ENCODE results near the gene SULT2B1.

The SULT2B1 gene

DNA sequence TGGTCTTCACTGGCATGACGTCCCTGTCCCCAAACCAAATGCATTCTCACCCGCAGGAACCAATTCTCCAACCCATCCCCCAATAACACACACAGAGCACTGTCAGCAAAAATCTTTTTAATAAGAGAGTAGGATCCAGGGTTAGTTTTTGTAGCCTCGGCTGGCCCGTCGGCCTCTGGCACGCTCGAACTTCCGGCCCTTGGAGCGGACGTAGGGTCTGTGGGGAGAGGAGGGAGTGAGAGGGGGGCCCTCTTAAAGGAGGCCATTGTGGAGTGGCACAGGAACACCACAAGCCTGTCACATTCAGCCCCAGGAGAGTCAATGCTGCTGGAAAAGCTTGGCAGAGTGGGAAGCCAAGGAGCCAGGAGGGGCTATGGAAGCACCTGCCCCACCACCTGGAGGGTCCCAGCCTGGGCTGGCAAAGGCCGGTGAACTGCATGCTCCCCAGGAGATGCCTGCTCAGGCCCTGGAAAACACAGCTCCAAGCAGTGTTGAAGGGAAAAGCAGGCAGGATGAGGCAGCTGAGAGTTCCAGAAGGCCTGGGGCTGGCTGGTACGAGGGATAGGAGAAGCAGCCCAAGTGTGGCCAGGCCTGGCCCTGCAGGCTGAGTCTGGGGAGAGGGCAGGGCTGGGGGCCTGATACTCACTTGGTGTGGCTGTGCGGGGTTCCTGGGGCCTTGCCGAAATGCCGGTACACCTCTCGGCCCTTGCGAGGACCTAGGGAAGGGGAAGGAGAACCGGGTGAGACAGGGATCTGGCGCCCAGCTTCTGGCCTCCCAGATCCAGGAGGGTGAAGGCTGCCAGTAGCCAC lies 63.5 kb downstream of the SULT2B1 start:
- Mint-ChIP-seq H3K4me1 (peaks cover 54% of the 10 kb centered on the region), H3K9me3 (no peaks in the 10 kb centered on the region), H3K27me3 (no peaks in the 10 kb centered on the region), H3K4me3 (peak overlapping the region in 1 of 2 donors; percentile 89), H3K27ac (peak overlapping the region in 1 of 2 donors; percentile 100)
- ATAC-seq (no peak), DNase-seq (no peak)

DNA sequence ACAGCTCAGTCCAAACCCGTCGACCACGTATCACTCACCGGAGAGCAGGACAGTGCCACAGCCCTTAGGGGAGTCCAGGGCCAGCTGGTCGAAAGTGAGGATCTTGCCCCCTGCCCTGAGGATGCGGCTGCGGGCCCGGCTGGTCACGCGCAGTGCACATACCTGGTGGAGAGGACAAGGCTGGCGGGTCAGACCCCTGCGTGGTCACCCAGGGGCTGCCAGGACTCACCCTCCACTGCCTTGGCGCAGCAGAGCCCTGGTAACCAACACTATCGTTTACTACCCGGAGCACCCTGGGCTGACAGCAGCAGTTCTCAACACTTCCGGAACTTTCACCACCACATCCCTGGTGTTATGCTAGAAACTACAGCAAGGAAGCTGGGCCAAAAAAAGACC lies 64.1 kb downstream of the SULT2B1 start:
- ATAC-seq = no peak
- Mint-ChIP-seq H3K27me3 (no peaks in the 10 kb centered on the region), H3K4me3 (peak overlapping the region; percentile 89 to 94), H3K9me3 (no peaks in the 10 kb centered on the region), H3K27ac (peak overlapping the region; percentile 69 to 100), H3K4me1 (peaks cover 55% of the 10 kb centered on the region)
- no peak for DNase-seq

DNA sequence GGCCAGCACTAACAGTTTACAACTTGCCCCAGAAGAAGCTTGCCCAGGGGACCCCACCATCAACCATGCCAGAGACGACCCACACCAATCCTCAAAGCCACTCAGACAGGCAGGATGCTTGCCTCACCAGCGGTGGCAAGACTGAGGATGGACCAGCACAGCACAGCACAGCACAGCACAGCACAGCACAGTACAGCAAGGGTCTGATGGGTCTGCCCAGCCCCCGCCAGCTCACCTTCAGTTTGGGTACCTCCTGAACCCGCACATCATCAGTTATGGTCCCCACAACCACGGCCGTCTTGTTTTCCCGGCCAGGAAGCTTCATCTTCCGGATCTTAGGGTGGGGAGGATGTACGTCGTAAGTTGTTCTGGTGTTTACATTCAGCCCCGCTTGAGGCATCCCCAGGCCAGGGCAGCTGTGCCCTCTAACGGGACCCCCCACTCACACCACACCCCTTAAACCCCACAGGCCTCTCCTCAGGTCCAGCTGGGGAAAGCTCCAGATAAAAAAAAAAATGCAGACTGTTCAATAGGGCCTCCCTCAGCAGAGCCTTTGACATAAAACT lies 64.6 kb downstream of the SULT2B1 start:
- no peaks in the 10 kb centered on the region for H3K9me3 Mint-ChIP-seq
- peak overlapping the region; percentile 89 to 94 for H3K4me3 Mint-ChIP-seq
- DNase-seq (no peak), ATAC-seq (no peak)
- no peaks in the 10 kb centered on the region for H3K27me3 Mint-ChIP-seq
- H3K27ac Mint-ChIP-seq = peak overlapping the region; percentile 69 to 100
- peaks cover 60% of the 10 kb centered on the region for H3K4me1 Mint-ChIP-seq

GRCh38 chr19:48617146-48617937 lies 65.4 kb downstream of the SULT2B1 start:
- no peaks in the 10 kb centered on the region for H3K27me3 Mint-ChIP-seq
- peaks cover 66% of the 10 kb centered on the region for H3K4me1 Mint-ChIP-seq
- peak overlapping the region; percentile 98 to 100 for H3K27ac Mint-ChIP-seq
- DNase-seq (no peak), ATAC-seq (no peak)
- H3K4me3 Mint-ChIP-seq = peak overlapping the region; percentile 89 to 94
- no peaks in the 10 kb centered on the region for H3K9me3 Mint-ChIP-seq

DNA sequence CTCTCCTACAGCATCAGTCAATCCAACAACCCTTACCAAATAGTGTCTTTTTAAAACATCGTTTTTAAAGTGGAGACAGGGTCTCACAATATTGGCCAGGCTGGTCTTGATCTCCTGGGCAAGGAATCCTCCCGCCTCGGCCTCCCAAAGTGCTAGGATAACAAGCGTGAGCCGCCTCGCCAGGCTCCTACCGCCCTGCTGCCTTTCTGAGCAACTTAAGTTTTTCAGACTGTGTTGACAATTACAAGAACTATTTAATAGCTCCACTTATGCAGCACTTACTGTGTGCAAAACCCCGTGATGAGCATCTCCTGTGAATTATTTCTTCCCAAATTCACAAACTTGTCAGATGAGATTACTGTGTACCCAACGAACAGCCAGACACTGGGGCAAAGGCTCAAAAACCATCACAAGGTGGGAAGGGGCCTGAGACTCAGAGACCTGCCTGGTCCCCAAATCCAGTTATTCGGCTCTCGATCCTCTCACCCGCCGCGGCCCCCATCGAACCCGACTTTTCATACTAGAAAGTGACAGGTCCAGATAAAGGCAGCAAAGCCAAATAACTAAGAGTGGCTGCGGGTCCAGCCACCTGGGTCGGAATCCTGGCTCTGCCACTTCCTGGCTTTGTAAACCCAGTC lies 66.4 kb downstream of the SULT2B1 start:
- H3K9me3 Mint-ChIP-seq = no peaks in the 10 kb centered on the region
- DNase-seq (no peak), ATAC-seq (no peak)
- H3K4me3 Mint-ChIP-seq = peak overlapping the region; percentile 89 to 94
- H3K4me1 Mint-ChIP-seq = peaks cover 75% of the 10 kb centered on the region
- no peaks in the 10 kb centered on the region for H3K27me3 Mint-ChIP-seq
- peak overlapping the region; percentile 98 to 100 for H3K27ac Mint-ChIP-seq

DNA sequence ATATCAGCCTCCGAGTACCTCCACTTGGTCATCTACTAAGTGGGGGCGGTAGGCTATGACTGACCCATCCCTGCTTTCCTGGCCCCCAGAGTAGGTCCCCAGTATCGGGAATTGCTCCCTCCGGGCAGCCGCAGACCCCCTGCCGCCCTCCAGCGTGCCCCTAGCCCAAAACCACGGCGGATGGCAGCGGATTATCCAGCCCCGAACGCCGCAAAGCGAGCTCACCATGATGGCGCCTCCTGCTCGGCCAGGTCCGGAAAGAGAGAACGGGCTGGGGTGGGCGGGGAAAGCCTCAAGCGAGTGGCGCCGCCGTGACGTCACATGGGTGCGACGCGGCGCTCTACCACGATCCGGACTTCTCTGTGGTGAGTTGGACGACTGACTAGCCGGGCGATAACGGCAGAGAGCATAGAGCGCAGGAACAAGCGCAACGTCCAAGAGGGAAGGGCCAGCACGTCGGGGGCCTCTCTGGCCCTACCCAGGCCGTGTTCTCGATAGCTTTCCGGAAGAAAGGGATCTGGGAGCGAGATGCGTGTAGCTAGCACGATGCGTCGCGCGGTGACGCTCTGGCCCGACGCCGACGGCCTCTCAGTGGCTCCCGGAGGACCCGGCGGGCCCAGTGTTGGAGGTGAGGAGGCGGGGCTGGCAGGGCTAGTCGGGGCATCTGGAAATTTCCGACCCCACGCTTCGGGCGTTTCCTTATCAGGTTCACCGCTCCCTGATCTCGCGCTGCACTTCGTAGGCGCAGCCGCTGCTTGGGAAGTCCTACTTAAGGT lies 67.1 kb downstream of the SULT2B1 start, which contains the start of the genes RPL18 and SPHK2:
Gene RPL18 (minus strand): TSS at position 263 of the 776 bp plus-strand sequence. CDS start 35 bp downstream, at position 228.
Gene SPHK2 (plus strand): TSS at position 591 of the 776 bp plus-strand sequence. CDS start 1,009 bp downstream, outside the sequence.
- ATAC-seq (peak; percentile 91), DNase-seq (peak; percentile 96 to 99)
- H3K27me3 Mint-ChIP-seq = no peaks in the 10 kb centered on the region
- H3K27ac Mint-ChIP-seq = peak within 1 kb of the TSS; percentile 98 to 100
- no peaks in the 10 kb centered on the region for H3K9me3 Mint-ChIP-seq
- H3K4me3 Mint-ChIP-seq = peak within 1 kb of the TSS; percentile 89 to 94
- peaks cover 81% of the 10 kb centered on the region for H3K4me1 Mint-ChIP-seq

- DNase-seq (no peak), ATAC-seq (no peak)
- Mint-ChIP-seq H3K4me3 (peak overlapping the region; percentile 89 to 94), H3K27me3 (no peaks in the 10 kb centered on the region), H3K27ac (peak overlapping the region; percentile 98 to 100), H3K9me3 (no peaks in the 10 kb centered on the region), H3K4me1 (peaks cover 83% of the 10 kb centered on the region)
Measured at GRCh38 chr19:48619692-48620585, 68.0 kb downstream of the SULT2B1 start.

DNA sequence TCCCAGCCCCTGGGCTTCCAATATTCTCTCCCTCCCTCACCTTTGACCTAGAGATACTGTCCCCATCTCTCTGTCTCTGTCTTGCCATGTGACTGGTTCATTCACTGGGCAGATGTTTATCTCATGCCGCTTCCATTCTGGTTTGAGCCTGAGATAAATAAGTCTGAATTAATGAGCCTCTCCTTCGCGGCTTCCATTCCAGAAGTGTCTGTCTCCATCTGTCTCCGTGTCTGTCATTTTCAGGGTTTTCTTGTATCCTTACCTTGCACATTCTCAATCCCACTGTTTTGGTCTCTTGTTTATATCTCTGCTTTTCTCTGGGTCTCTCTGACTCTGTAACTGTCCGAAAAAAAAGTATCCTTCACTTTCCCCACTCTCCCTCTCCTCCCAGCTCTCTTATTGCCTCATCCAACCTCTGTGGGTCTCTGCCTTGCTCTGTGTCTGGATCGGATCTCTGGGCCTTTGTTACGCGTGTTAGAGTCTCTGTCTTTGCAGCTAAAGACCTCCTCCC lies 71.6 kb downstream of the SULT2B1 start:
- H3K4me1 Mint-ChIP-seq = peaks cover 83% of the 10 kb centered on the region
- no peak for ATAC-seq
- H3K9me3 Mint-ChIP-seq = no peaks in the 10 kb centered on the region
- H3K4me3 Mint-ChIP-seq = peak overlapping the region; percentile 92 to 94
- DNase-seq = no peak
- peak overlapping the region; percentile 95 to 96 for H3K27ac Mint-ChIP-seq
- H3K27me3 Mint-ChIP-seq = no peaks in the 10 kb centered on the region

- peak; percentile 98 for DNase-seq
- H3K9me3 Mint-ChIP-seq = no peaks in the 10 kb centered on the region
- H3K4me1 Mint-ChIP-seq = peaks cover 85% of the 10 kb centered on the region
Measured at GRCh38 chr19:48624067-48624594, 72.2 kb downstream of the SULT2B1 start.

GRCh38 chr19:48624791-48625723 lies 73.1 kb downstream of the SULT2B1 start:
- no peak for ATAC-seq
- Mint-ChIP-seq H3K9me3 (no peaks in the 10 kb centered on the region), H3K4me1 (peaks cover 86% of the 10 kb centered on the region), H3K27me3 (no peaks in the 10 kb centered on the region), H3K4me3 (peak overlapping the region; percentile 92 to 94), H3K27ac (peak overlapping the region; percentile 36 to 60)
- DNase-seq = no peak

More at GRCh38 chr19:48624067-48624594, 72.2 kb downstream of the SULT2B1 start:
- ATAC-seq = peak; percentile 81
- H3K27me3 Mint-ChIP-seq = no peaks in the 10 kb centered on the region
- peak overlapping the region; percentile 92 to 94 for H3K4me3 Mint-ChIP-seq
- peak overlapping the region; percentile 95 to 96 for H3K27ac Mint-ChIP-seq

- no peaks in the 10 kb centered on the region for H3K9me3 Mint-ChIP-seq
- H3K27ac Mint-ChIP-seq = no peak overlapping the region
- no peak for ATAC-seq
- H3K4me3 Mint-ChIP-seq = peak overlapping the region in 1 of 2 donors; percentile 51
- peaks cover 89% of the 10 kb centered on the region for H3K4me1 Mint-ChIP-seq
- no peak for DNase-seq
- H3K27me3 Mint-ChIP-seq = no peaks in the 10 kb centered on the region
Measured at GRCh38 chr19:48625891-48626327, 73.9 kb downstream of the SULT2B1 start.

- Mint-ChIP-seq H3K27ac (peak overlapping the region in 1 of 2 donors; percentile 39), H3K9me3 (no peaks in the 10 kb centered on the region), H3K4me1 (peaks cover 80% of the 10 kb centered on the region), H3K4me3 (peak overlapping the region in 1 of 2 donors; percentile 38), H3K27me3 (no peaks in the 10 kb centered on the region)
- ATAC-seq = peak; percentile 39
- DNase-seq = peak in 1 of 2 donors; percentile 47
Measured at GRCh38 chr19:48627201-48627864, 75.4 kb downstream of the SULT2B1 start.
